GM12891 (cell line): ENCODE data around the gene EGFL7.

Source experiments
- PAX5 ChIP-seq: IDR thresholded peaks from 2 replicates; pipeline ENCODE4 v1.6.1; 2011; ENCODE audit warnings: low read length, moderate library complexity, mild to moderate bottlenecking; ENCODE audit not compliant: insufficient read depth, severe bottlenecking
- POLR2A ChIP-seq: IDR thresholded peaks from 2 replicates; pipeline ENCODE4 v1.6.1; 2011; ENCODE audit warnings: low read depth, low read length, control low read depth
- POLR2AphosphoS5 ChIP-seq: IDR thresholded peaks from 2 replicates; pipeline ENCODE4 v1.6.1; 2011; ENCODE audit warnings: low read depth, low read length, control low read depth
- POU2F2 ChIP-seq: IDR thresholded peaks from 2 replicates; pipeline ENCODE4 v1.6.1; 2011; ENCODE audit warnings: low read depth, mild to moderate bottlenecking, control low read depth, low read length, moderate library complexity
- SPI1 ChIP-seq: IDR thresholded peaks from 2 replicates; pipeline ENCODE4 v1.6.1; 2011; ENCODE audit warnings: low read depth, low read length, control low read depth
- TAF1 ChIP-seq: IDR thresholded peaks from 2 replicates; pipeline ENCODE4 v1.6.1; 2011; ENCODE audit warnings: low read depth, low read length, control low read depth

GRCh38 chr9:136671254-136671614, 8.5 kb downstream of the EGFL7 start:
- no peak for TF ChIP-seq TAF1
- TF ChIP-seq POLR2AphosphoS5, result no peak
- no peak for TF ChIP-seq POLR2A
- no peak for TF ChIP-seq PAX5
- TF ChIP-seq SPI1, result no peak
- TF ChIP-seq POU2F2, result no peak
